Neural cell (in vitro differentiated cells): ENCODE data around the gene SLC25A17.

Experiments used
- EP300 ChIP-seq: fragments of 450-650 bp; conservative IDR thresholded peaks from 2 replicates; pipeline ENCODE4 v1.6.1; 2014; ENCODE audit warnings: antibody characterized with exemption, mild to moderate bottlenecking, moderate library complexity; ENCODE audit not compliant: poor library complexity, severe bottlenecking
- EZH2 ChIP-seq: fragments of 200-600, 300-800 bp; shearing (Covaris generic), sonication (generic); IDR thresholded peaks from 2 replicates; pipeline ENCODE4 v1.6.1; 2014; ENCODE audit warnings: antibody characterized with exemption, low read length, borderline replicate concordance, mild to moderate bottlenecking; ENCODE audit not compliant: insufficient read depth, poor library complexity, severe bottlenecking
- TF ChIP-seq, protein P1 (sequence below): fragments of 450-650 bp; IDR thresholded peaks from 2 replicates; pipeline ENCODE4 v1.5.1; 2014; ENCODE audit warnings: antibody characterized with exemption, mild to moderate bottlenecking, moderate library complexity; ENCODE audit not compliant: poor library complexity, severe bottlenecking
- TF ChIP-seq, protein P2 (sequence below): IDR thresholded peaks from 2 replicates; pipeline ENCODE4 v1.6.1; 2012; ENCODE audit warnings: borderline replicate concordance

DNA sequence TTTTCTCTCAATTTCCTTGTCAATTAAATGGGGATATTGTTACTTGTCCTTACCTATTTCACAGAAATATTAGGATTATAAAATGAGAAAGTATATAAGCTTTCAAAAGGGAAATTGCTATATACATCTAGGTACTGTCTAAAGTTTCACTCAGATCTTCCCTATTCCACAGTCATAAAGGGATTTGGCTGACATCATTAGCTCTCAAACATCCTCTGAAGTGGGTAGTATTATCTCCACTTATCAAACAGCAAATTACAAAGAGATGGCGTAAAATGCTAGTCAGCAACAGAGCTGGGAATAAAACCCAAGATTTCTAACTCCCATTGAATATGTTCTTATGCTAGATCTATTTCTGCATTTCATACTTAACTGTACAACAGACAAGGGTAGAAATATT lies 50.9 kb downstream of the SLC25A17 start:
- TF ChIP-seq, protein P1, sequence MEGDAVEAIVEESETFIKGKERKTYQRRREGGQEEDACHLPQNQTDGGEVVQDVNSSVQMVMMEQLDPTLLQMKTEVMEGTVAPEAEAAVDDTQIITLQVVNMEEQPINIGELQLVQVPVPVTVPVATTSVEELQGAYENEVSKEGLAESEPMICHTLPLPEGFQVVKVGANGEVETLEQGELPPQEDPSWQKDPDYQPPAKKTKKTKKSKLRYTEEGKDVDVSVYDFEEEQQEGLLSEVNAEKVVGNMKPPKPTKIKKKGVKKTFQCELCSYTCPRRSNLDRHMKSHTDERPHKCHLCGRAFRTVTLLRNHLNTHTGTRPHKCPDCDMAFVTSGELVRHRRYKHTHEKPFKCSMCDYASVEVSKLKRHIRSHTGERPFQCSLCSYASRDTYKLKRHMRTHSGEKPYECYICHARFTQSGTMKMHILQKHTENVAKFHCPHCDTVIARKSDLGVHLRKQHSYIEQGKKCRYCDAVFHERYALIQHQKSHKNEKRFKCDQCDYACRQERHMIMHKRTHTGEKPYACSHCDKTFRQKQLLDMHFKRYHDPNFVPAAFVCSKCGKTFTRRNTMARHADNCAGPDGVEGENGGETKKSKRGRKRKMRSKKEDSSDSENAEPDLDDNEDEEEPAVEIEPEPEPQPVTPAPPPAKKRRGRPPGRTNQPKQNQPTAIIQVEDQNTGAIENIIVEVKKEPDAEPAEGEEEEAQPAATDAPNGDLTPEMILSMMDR, result no peak
- TF ChIP-seq EZH2, result no peak
- no peak for TF ChIP-seq EP300
- TF ChIP-seq, protein P2, sequence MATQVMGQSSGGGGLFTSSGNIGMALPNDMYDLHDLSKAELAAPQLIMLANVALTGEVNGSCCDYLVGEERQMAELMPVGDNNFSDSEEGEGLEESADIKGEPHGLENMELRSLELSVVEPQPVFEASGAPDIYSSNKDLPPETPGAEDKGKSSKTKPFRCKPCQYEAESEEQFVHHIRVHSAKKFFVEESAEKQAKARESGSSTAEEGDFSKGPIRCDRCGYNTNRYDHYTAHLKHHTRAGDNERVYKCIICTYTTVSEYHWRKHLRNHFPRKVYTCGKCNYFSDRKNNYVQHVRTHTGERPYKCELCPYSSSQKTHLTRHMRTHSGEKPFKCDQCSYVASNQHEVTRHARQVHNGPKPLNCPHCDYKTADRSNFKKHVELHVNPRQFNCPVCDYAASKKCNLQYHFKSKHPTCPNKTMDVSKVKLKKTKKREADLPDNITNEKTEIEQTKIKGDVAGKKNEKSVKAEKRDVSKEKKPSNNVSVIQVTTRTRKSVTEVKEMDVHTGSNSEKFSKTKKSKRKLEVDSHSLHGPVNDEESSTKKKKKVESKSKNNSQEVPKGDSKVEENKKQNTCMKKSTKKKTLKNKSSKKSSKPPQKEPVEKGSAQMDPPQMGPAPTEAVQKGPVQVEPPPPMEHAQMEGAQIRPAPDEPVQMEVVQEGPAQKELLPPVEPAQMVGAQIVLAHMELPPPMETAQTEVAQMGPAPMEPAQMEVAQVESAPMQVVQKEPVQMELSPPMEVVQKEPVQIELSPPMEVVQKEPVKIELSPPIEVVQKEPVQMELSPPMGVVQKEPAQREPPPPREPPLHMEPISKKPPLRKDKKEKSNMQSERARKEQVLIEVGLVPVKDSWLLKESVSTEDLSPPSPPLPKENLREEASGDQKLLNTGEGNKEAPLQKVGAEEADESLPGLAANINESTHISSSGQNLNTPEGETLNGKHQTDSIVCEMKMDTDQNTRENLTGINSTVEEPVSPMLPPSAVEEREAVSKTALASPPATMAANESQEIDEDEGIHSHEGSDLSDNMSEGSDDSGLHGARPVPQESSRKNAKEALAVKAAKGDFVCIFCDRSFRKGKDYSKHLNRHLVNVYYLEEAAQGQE, result no peak
